HCT116 (cell line): ENCODE results near the gene UBAP2L. TPM values are rescaled to one million over a fixed set of nuclear protein-coding genes. Genes with fewer than 3 reads are reported as not detected.

Source experiments
- ATAC-seq: fragments of 200-7000 bp; cut with Tn5 transposase; 2 replicates; pipeline ENCODE4 v1.9.1; 2020; ENCODE audit warnings: mild to moderate bottlenecking, moderate library complexity
- BruUV-seq: library from RNA; stranded (reverse); fragments of 400-500 nt; replicated peaks from 2 replicates; lab custom pipeline; 2021; lab: Mats Ljungman, UMichigan
- CTCF ChIA-PET: fragments of 300-600 bp; sonication (Branson Sonifier 250); formaldehyde crosslinking; loops from one replicate; lab custom pipeline; 2021; ENCODE audit warnings: antibody characterized with exemption; lab: Charles Lee
- POLR2A ChIA-PET: fragments of 300-600, 350-600 bp; sonication (Branson Sonifier 250); formaldehyde crosslinking; loops from one replicate; lab custom pipeline; 2021; ENCODE audit warnings: antibody characterized with exemption; lab: Charles Lee
- RAD21 ChIA-PET, 2 experiments: fragments of 300-600 bp; sonication (Branson Sonifier 250); formaldehyde crosslinking; loops; one replicate each; lab custom pipeline; 2023; ENCODE audit warnings: low total read pairs in 2 of 2; ENCODE audit not compliant: uncharacterized antibody in 2 of 2, unreplicated experiment in 2 of 2, low non-redundant PET in 1 of 2; lab: Charles Lee
- DNase-seq: peaks from one replicate; pipeline ENCODE4 v3.0.0-alpha.2; 2010; ENCODE audit warnings: low read depth, low spot score
- H2AFZ ChIP-seq: fragments of 200-600 bp; shearing (Covaris generic), sonication (generic); 2 replicates; pipeline ENCODE4 v1.6.1; 2017; ENCODE audit warnings: low read depth, mixed run types, mixed read lengths, antibody characterized with exemption, low read length; ENCODE audit not compliant: poor library complexity, severe bottlenecking
- H3K27ac ChIP-seq: 2 replicates; pipeline ENCODE4 v1.5.1; 2012; ENCODE audit warnings: low read depth, low read length
- H3K27me3 ChIP-seq: fragments of 200-600 bp; sonication (generic); 2 replicates; pipeline ENCODE4 v1.6.1; 2016; ENCODE audit warnings: mixed run types, low read length, mixed read lengths; ENCODE audit not compliant: insufficient read depth
- H3K36me3 ChIP-seq, 2 experiments: fragments of 200-500 bp in 1 of 2; fragments of 200-600 bp in 1 of 2; sonication (Bioruptor generic) in 1 of 2; sonication (generic) in 1 of 2; 2 replicates each; pipeline versions ENCODE4 v1.5.1 to v1.6.1; 2014 to 2016; ENCODE audit warnings: low read length in 2 of 2, inconsistent platforms in 1 of 2, mixed read lengths in 1 of 2, mixed run types in 1 of 2; ENCODE audit not compliant: insufficient read depth in 2 of 2, control insufficient read depth in 1 of 2
- H3K4me1 ChIP-seq, 2 experiments: fragments of 200-600 bp in 1 of 2; sonication (generic) in 1 of 2; 2 replicates each; pipeline versions ENCODE4 v1.5.1 to v1.6.1; 2012 to 2017; ENCODE audit warnings: low read length in 2 of 2, inconsistent platforms in 1 of 2, mild to moderate bottlenecking in 1 of 2, mixed read lengths in 1 of 2, mixed run types in 1 of 2, moderate library complexity in 1 of 2; ENCODE audit not compliant: insufficient read depth in 2 of 2, control insufficient read depth in 1 of 2
- H3K4me2 ChIP-seq: fragments of 200-600 bp; sonication (generic); 2 replicates; pipeline ENCODE4 v1.6.1; 2017; ENCODE audit warnings: mixed run types, low read length, mixed read lengths
- H3K4me3 ChIP-seq, 2 experiments: fragments of 200-600 bp in 1 of 2; sonication (generic) in 1 of 2; replicated peaks in 1 of 2; 2 replicates each; pipeline ENCODE4 v1.5.1; 2011 to 2016; ENCODE audit warnings: low read length in 2 of 2, control low read depth in 1 of 2, low read depth in 1 of 2, mild to moderate bottlenecking in 1 of 2, mixed read lengths in 1 of 2, mixed run types in 1 of 2
- H3K79me2 ChIP-seq: fragments of 200-600 bp; sonication (generic); 2 replicates; pipeline ENCODE4 v1.6.1; 2017; ENCODE audit warnings: mild to moderate bottlenecking, mixed run types, low read length, moderate library complexity, mixed read lengths; ENCODE audit not compliant: insufficient read depth
- H3K9ac ChIP-seq: fragments of 200-600 bp; sonication (generic); 2 replicates; pipeline ENCODE4 v1.6.1; 2016; ENCODE audit warnings: low read length, mixed read lengths
- H3K9me2 ChIP-seq: fragments of 200-600 bp; sonication (generic), shearing (Covaris generic); 2 replicates; pipeline ENCODE4 v1.6.1; 2017; ENCODE audit warnings: mixed run types, mild to moderate bottlenecking, moderate library complexity; ENCODE audit not compliant: insufficient read depth
- H3K9me3 ChIP-seq, 2 experiments: fragments of 200-500 bp in 1 of 2; fragments of 200-600 bp in 1 of 2; sonication (Bioruptor generic) in 1 of 2; sonication (generic) in 1 of 2; 2 replicates each; pipeline ENCODE4 v1.6.1; 2014 to 2017; ENCODE audit warnings: low read length in 2 of 2, mixed read lengths in 2 of 2, inconsistent platforms in 1 of 2, low read depth in 1 of 2, mild to moderate bottlenecking in 1 of 2, mixed run types in 1 of 2, moderate library complexity in 1 of 2; ENCODE audit not compliant: control insufficient read depth in 1 of 2, insufficient read depth in 1 of 2
- H4K20me1 ChIP-seq: fragments of 200-600 bp; sonication (generic), shearing (Covaris generic); 2 replicates; pipeline ENCODE4 v1.6.1; 2017; ENCODE audit warnings: mixed run types, mild to moderate bottlenecking, moderate library complexity; ENCODE audit not compliant: insufficient read depth
- CBX3 ChIP-seq: IDR thresholded peaks from 2 replicates; pipeline ENCODE4 v1.6.1; 2012; ENCODE audit warnings: low read depth
- CEBPB ChIP-seq: IDR thresholded peaks from 2 replicates; pipeline ENCODE4 v1.6.1; 2012; ENCODE audit warnings: low read depth
- EGR1 ChIP-seq: IDR thresholded peaks from 2 replicates; pipeline ENCODE4 v1.6.1; 2012; ENCODE audit warnings: low read depth
- ELF1 ChIP-seq: IDR thresholded peaks from 2 replicates; pipeline ENCODE4 v1.6.1; 2012; ENCODE audit warnings: low read depth, borderline replicate concordance
- EZH2 ChIP-seq: fragments of 200-600 bp; sonication (generic); IDR thresholded peaks from 2 replicates; pipeline ENCODE4 v1.6.1; 2017; ENCODE audit warnings: antibody characterized with exemption, mixed run types
- FOSL1 ChIP-seq: IDR thresholded peaks from 2 replicates; pipeline ENCODE4 v1.6.1; 2012; ENCODE audit warnings: low read depth
- POLR2AphosphoS5 ChIP-seq: IDR thresholded peaks from 2 replicates; pipeline ENCODE4 v1.6.1; 2011; ENCODE audit warnings: mild to moderate bottlenecking, low read depth, low read length, moderate library complexity
- RAD21 ChIP-seq: IDR thresholded peaks from 2 replicates; pipeline ENCODE4 v1.6.1; 2012; ENCODE audit warnings: low read depth, mild to moderate bottlenecking
- SIN3A ChIP-seq: IDR thresholded peaks from 2 replicates; pipeline ENCODE4 v1.6.1; 2012; ENCODE audit warnings: low read depth
- SP1 ChIP-seq: IDR thresholded peaks from 2 replicates; pipeline ENCODE4 v1.6.1; 2012; ENCODE audit warnings: low read depth
- SRF ChIP-seq: IDR thresholded peaks from 2 replicates; pipeline ENCODE4 v1.6.1; 2012; ENCODE audit warnings: low read depth
- TCF7L2 ChIP-seq: IDR thresholded peaks from 2 replicates; pipeline ENCODE4 v1.7.0; 2011; ENCODE audit warnings: borderline replicate concordance, inconsistent platforms; ENCODE audit not compliant: insufficient read depth, insufficient read length; ENCODE audit errors: extremely low read depth
- YY1 ChIP-seq: IDR thresholded peaks from 2 replicates; pipeline ENCODE4 v1.6.1; 2011; ENCODE audit warnings: low read length, low read depth, moderate library complexity, mild to moderate bottlenecking; ENCODE audit not compliant: insufficient replicate concordance; ENCODE audit errors: extremely low read depth
- ZFX ChIP-seq: fragments of 450-650 bp; IDR thresholded peaks from 2 replicates; pipeline ENCODE4 v1.6.1; 2017
- intact Hi-C: fragments of 100-400 bp; cut with micrococcal nuclease; formaldehyde crosslinking; loops from 2 replicates; pipeline ENCODE4 v1.10.0; 2022
- total RNA-seq: library from RNA; stranded (reverse); gene quantifications from one replicate; pipeline ENCODE4 v1.2.1, GENCODE V29; 2021; ENCODE audit not compliant: unreplicated experiment
- TF ChIP-seq, protein P1 (sequence below): IDR thresholded peaks from 2 replicates; pipeline ENCODE4 v1.6.1; 2012
- TF ChIP-seq, protein P2 (sequence below): IDR thresholded peaks from 2 replicates; pipeline ENCODE4 v1.6.1; 2012
- TF ChIP-seq, protein P3 (sequence below): IDR thresholded peaks from 2 replicates; pipeline ENCODE4 v1.6.1; 2011; ENCODE audit warnings: mild to moderate bottlenecking, low read length, moderate library complexity; ENCODE audit not compliant: insufficient replicate concordance; ENCODE audit errors: extremely low read depth
- TF ChIP-seq, protein P4 (sequence below): IDR thresholded peaks from 2 replicates; pipeline ENCODE4 v1.6.1; 2012; ENCODE audit warnings: low read depth

Gene UBAP2L
- total RNA-seq, 1 experiment from 2014 or later: 189 TPM

DNA sequence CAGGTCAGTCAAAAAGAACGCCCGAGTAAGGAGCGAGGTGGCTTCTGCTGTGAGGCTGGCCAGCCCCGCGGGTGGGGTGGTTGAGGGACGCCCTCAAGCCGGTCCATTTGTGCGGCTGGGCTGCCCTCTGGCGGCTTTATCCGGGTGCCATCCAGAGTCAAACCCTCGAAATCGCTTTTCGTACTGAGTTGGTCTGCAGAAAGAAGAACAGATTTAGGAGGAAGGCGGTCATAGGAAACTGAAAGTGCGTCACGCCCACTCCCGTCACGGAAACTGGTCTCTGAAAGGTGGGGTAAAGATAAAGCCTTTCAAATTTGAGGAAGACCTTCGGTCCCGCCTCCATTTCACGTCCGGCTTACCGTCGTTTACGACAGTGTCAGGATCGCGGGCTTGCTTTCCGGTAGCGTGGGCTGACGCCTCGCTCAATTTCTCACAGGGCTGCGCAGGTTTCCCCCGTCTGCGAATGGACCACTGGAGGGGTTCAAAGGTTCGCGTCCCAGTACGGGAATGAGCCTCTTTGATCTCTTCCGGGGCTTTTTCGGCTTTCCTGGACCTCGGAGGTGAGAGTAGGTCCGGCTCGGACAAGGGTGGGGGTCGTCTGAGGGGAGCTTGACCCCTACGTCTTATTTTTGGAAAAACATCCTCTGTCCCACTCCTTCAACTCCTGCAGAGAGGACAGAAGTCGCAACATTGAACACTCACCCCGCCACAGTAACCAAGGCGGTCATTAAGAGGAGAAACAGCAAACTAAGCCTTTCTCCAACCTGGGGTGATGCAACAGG is 51.7 kb downstream of the UBAP2L start, which contains the start of gene HAX1 (continued):
- TF ChIP-seq YY1 (peak; percentile 68), CBX3 (peak; percentile 41; the same call in 1 of the 2 replicates), EGR1 (peak; percentile 97), RAD21 (peak; percentile 98), SP1 (peak; percentile 63; the same call in 1 of the 2 replicates), ELF1 (peak; percentile 42; the same call in 1 of the 2 replicates)

DNA sequence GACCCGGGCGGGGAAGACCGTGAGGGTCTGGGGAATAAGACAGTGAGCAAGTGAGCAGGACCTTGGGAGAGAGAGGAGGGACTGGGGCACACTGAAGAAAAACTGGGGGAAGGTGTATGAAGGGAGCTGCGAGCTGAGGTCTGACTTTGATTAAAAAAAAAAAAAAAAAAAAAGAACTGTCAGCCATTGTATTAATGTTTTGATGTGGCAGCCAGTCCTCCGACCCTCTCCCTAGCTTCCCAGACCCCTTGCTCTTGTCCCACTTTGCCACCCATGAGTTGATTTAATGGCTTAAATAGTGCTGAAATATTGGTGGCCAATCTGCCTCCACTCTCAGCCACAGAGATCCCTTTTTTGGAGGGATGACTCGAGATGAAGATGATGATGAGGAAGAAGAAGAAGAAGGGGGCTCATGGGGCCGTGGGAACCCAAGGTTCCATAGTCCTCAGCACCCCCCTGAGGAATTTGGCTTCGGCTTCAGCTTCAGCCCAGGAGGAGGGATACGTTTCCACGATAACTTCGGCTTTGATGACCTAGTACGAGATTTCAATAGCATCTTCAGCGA is 52.3 kb downstream of the UBAP2L start:
- 0 out of 2 replicates have a peak, but pooled peaks have one; percentile 8 for ATAC-seq
- Histone ChIP-seq H3K27ac (peak overlapping the region; percentile 73), H3K9ac (peak overlapping the region; percentile 92), H3K9me3 (no peaks in the 10 kb centered on the region), H4K20me1 (no peaks in the 10 kb centered on the region), H3K79me2 (peaks cover 13% of the 10 kb centered on the region), H3K27me3 (no peaks in the 10 kb centered on the region), H3K4me1 (peaks cover 3 to 16% of the 10 kb centered on the region in 2 experiments; a peak in 3 of 4 replicates), H3K9me2 (no peaks in the 10 kb centered on the region), H3K4me2 (peak overlapping the region; percentile 95), H3K4me3 (peak overlapping the region; percentile 78 to 97), H3K36me3 (peaks cover 20 to 26% of the 10 kb centered on the region in 2 experiments), H2AFZ (no peak overlapping the region)
- ChIA-PET CTCF (interaction anchor here (1.8 kb wide), 1 partner anchor 274 kb away, joined by 6 read pairs; no protein-coding TSS in a partner anchor), RAD21 (no interaction called here), POLR2A (no interaction called here)
- DNase-seq: no peak
- intact Hi-C loops: loop anchor here (1.0 to 5.0 kb wide), 3 partner anchors 74 to 921 kb away; no protein-coding TSS in a partner anchor
- BruUV-seq: no TSS peak
- TF ChIP-seq CBX3 (no peak), CEBPB (no peak), ELF1 (no peak), SRF (no peak), TCF7L2 (no peak), EZH2 (no peak), ZFX (no peak), POLR2AphosphoS5 (no peak), FOSL1 (no peak), SP1 (no peak), EGR1 (no peak), SIN3A (no peak)
- TF ChIP-seq, protein P1, sequence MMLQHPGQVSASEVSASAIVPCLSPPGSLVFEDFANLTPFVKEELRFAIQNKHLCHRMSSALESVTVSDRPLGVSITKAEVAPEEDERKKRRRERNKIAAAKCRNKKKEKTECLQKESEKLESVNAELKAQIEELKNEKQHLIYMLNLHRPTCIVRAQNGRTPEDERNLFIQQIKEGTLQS: no peak
- TF ChIP-seq, protein P2, sequence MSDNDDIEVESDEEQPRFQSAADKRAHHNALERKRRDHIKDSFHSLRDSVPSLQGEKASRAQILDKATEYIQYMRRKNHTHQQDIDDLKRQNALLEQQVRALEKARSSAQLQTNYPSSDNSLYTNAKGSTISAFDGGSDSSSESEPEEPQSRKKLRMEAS: no peak
- TF ChIP-seq, protein P3, sequence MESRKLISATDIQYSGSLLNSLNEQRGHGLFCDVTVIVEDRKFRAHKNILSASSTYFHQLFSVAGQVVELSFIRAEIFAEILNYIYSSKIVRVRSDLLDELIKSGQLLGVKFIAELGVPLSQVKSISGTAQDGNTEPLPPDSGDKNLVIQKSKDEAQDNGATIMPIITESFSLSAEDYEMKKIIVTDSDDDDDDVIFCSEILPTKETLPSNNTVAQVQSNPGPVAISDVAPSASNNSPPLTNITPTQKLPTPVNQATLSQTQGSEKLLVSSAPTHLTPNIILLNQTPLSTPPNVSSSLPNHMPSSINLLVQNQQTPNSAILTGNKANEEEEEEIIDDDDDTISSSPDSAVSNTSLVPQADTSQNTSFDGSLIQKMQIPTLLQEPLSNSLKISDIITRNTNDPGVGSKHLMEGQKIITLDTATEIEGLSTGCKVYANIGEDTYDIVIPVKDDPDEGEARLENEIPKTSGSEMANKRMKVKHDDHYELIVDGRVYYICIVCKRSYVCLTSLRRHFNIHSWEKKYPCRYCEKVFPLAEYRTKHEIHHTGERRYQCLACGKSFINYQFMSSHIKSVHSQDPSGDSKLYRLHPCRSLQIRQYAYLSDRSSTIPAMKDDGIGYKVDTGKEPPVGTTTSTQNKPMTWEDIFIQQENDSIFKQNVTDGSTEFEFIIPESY: no peak
- TF ChIP-seq, protein P4, sequence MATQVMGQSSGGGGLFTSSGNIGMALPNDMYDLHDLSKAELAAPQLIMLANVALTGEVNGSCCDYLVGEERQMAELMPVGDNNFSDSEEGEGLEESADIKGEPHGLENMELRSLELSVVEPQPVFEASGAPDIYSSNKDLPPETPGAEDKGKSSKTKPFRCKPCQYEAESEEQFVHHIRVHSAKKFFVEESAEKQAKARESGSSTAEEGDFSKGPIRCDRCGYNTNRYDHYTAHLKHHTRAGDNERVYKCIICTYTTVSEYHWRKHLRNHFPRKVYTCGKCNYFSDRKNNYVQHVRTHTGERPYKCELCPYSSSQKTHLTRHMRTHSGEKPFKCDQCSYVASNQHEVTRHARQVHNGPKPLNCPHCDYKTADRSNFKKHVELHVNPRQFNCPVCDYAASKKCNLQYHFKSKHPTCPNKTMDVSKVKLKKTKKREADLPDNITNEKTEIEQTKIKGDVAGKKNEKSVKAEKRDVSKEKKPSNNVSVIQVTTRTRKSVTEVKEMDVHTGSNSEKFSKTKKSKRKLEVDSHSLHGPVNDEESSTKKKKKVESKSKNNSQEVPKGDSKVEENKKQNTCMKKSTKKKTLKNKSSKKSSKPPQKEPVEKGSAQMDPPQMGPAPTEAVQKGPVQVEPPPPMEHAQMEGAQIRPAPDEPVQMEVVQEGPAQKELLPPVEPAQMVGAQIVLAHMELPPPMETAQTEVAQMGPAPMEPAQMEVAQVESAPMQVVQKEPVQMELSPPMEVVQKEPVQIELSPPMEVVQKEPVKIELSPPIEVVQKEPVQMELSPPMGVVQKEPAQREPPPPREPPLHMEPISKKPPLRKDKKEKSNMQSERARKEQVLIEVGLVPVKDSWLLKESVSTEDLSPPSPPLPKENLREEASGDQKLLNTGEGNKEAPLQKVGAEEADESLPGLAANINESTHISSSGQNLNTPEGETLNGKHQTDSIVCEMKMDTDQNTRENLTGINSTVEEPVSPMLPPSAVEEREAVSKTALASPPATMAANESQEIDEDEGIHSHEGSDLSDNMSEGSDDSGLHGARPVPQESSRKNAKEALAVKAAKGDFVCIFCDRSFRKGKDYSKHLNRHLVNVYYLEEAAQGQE: no peak
